ENCODE data around the gene MAP6. TPM values are rescaled to one million over a fixed set of nuclear protein-coding genes. Genes with fewer than 3 reads are reported as not detected.

Gene MAP6
- total RNA-seq, 4 donors from 2014 or later: 0.22 to 0.33 (median 0.25) TPM; not detected in 1

DNA sequence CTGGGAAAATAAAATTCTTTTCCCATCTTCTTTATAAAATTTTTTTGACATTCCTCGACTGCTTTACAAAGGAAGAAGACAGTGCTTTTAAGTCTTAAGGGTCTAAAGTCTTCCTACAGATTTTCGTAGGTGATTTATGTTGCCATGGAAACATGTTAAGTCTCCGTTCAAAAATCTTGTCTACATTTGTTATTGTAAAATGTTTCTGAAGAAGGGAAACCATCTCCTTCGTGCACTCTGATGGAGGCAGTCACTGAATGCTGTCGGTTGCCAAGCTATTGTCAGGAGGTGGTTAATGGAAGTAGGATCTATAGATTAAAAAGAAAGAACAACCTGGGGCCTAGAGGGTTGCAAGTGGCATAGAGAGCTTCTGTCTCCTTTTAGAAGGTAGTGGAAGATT, 52.6 kb downstream of the MAP6 start:
- TF ChIP-seq, protein P1, sequence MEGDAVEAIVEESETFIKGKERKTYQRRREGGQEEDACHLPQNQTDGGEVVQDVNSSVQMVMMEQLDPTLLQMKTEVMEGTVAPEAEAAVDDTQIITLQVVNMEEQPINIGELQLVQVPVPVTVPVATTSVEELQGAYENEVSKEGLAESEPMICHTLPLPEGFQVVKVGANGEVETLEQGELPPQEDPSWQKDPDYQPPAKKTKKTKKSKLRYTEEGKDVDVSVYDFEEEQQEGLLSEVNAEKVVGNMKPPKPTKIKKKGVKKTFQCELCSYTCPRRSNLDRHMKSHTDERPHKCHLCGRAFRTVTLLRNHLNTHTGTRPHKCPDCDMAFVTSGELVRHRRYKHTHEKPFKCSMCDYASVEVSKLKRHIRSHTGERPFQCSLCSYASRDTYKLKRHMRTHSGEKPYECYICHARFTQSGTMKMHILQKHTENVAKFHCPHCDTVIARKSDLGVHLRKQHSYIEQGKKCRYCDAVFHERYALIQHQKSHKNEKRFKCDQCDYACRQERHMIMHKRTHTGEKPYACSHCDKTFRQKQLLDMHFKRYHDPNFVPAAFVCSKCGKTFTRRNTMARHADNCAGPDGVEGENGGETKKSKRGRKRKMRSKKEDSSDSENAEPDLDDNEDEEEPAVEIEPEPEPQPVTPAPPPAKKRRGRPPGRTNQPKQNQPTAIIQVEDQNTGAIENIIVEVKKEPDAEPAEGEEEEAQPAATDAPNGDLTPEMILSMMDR (IDR thresholded peaks at IDR 0.05 in 4 of 5, conservative IDR thresholded peaks at IDR 0.05 in 1 of 5): no peak
- TF ChIP-seq POLR2A (IDR thresholded peaks at IDR 0.05): no peak
- H3K4me3 ChIP-seq: no peak overlapping the region
- H3K27ac ChIP-seq: no peak overlapping the region

DNA sequence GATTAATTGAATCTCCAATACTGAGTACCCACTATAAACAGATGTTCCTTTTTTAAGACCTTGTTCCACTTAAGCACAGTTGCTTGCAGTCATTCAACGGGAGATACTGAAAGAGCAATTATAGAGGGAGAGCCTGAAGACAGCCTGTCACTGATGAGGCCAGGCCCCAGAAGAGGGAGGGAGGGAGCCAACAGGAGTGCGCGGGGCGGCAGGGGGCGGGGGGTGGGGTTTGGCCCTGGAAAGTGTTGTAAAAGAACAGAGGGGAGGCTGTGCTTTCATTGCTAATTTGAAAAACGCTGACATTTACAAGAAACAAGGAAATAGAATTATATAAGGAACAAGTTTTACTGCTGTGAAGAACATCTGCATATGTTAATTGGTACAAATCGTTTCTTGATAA, 53.1 kb downstream of the MAP6 start:
- Histone ChIP-seq H3K36me3 (no peaks in the 10 kb centered on the region), H3K4me3 (no peak overlapping the region), H3K9me3 (no peaks in the 10 kb centered on the region), H3K27me3 (no peaks in the 10 kb centered on the region), H3K27ac (no peak overlapping the region), H3K4me1 (no peaks in the 10 kb centered on the region)
- ATAC-seq (no peak), DNase-seq (no peak)
- TF ChIP-seq POLR2A (IDR thresholded peaks at IDR 0.05): no peak
- TF ChIP-seq, protein P1 (IDR thresholded peaks at IDR 0.05 in 4 of 5, conservative IDR thresholded peaks at IDR 0.05 in 1 of 5): no peak
- in situ Hi-C loops (cut with MboI; ENCODE audit: low sequenced_read_pairs in 4 of 4): no loop called here
- intact Hi-C loops (cut with DNase I; ENCODE audit: low total_unique reads): no loop called here

More for the DNA sequence above, 52.6 kb downstream of the MAP6 start:
- Histone ChIP-seq H3K27me3 (no peaks in the 10 kb centered on the region), H3K4me1 (no peaks in the 10 kb centered on the region), H3K36me3 (no peaks in the 10 kb centered on the region), H3K9me3 (no peaks in the 10 kb centered on the region)
- in situ Hi-C loops (cut with MboI; ENCODE audit: low sequenced_read_pairs in 4 of 4): no loop called here
- intact Hi-C loops (cut with DNase I; ENCODE audit: low total_unique reads): no loop called here
- ATAC-seq: no peak
- DNase-seq: no peak

DNA sequence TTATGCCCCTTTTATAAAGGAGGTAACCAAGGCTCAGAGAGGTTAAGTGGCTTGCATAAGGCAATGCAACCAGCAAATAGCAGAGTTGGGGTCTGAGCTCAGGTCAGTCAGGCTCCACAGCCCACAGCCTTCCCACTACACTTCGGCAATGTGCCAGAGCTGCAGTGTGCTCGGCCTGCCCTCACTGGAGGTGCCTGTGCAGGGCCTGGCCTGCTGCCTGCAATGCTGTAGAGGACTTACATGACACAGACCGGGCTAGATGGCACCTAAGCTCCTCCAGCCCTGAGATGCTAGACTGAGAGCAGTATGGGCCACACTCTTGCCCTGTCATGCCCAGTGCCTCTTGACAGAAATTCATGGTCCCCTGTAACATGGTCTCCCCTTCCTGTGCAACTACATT, 57.0 kb downstream of the MAP6 start:
- Histone ChIP-seq H3K4me3 (no peak overlapping the region), H3K9me3 (no peaks in the 10 kb centered on the region), H3K4me1 (no peaks in the 10 kb centered on the region), H3K27me3 (no peaks in the 10 kb centered on the region), H3K27ac (no peak overlapping the region), H3K36me3 (no peaks in the 10 kb centered on the region)
- ATAC-seq: no peak
- TF ChIP-seq, protein P1 (IDR thresholded peaks at IDR 0.05 in 4 of 5, conservative IDR thresholded peaks at IDR 0.05 in 1 of 5): no peak
- TF ChIP-seq POLR2A (IDR thresholded peaks at IDR 0.05): no peak
- no peak for DNase-seq
- in situ Hi-C loops (cut with MboI; ENCODE audit: low sequenced_read_pairs in 4 of 4): no loop called here
- intact Hi-C loops (cut with DNase I; ENCODE audit: low total_unique reads): no loop called here

DNA sequence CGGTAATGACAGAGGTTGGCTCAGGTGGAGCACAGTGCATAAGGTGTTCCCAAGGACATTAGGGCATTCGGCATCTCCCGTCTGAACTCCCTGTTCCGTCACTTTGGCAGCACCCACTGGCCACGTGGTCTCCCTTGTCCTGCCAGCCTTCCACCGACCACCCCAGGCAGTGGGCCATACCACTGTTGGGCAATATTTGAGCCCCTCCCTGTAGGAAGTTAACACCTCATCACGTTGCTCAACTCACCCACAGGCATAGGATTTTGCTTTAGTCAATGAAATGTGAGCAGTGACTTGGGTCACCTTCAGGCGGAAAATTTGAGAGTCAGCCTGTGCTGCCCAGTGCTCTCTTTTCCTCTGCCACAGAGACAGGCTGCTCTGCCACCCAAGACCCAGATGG, 62.7 kb downstream of the MAP6 start:
- TF ChIP-seq POLR2A (IDR thresholded peaks at IDR 0.05): no peak
- TF ChIP-seq, protein P1 (IDR thresholded peaks at IDR 0.05 in 4 of 5, conservative IDR thresholded peaks at IDR 0.05 in 1 of 5): no peak
- intact Hi-C loops (cut with DNase I; ENCODE audit: low total_unique reads): no loop called here

More for the DNA sequence above, 62.7 kb downstream of the MAP6 start:
- no peak overlapping the region for H3K4me3 ChIP-seq
- in situ Hi-C loops (cut with MboI; ENCODE audit: low sequenced_read_pairs in 4 of 4): no loop called here
- H3K27ac ChIP-seq: no peak overlapping the region
- no peaks in the 10 kb centered on the region for H3K4me1 ChIP-seq
- no peaks in the 10 kb centered on the region for H3K36me3 ChIP-seq
- DNase-seq: peak in 1 of 2 donors; percentile 34
- no peaks in the 10 kb centered on the region for H3K27me3 ChIP-seq
- peak in 1 of 2 donors; percentile 79 for ATAC-seq
- no peaks in the 10 kb centered on the region for H3K9me3 ChIP-seq
